Effector CD4-positive, alpha-beta T cell (primary cell): ENCODE measurements around the gene HS2ST1.
"Not testable (repeated sequence)": the region's sequence is repeated elsewhere in the genome, so short reads cannot be mapped to it uniquely, and the experiment has no call there.

Experiments used
- DNase-seq: peaks from one replicate; pipeline ENCODE4 v3.0.0-alpha.2; 2020

Gene HS2ST1

DNA sequence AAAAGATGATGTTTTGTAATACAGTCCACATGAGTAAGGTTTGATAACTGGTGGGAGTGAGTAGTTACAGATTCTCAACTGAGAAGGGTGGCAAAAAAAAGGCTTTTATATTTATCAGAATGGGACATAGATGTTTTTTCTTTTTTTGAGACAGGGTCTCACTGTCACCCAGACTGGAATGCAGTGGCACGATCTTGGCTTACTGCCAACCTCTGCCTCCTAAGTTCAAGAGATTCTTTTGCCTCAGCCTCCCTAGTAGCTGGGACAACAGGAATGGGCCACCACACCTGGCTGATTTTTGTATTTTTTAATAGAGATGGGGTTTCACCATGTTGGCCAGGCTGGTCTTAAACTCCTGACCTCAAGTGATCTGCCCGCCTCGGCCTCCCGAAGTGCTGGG lies 113.1 kb downstream of the HS2ST1 start:
- DNase-seq = not testable (repeated sequence)

DNA sequence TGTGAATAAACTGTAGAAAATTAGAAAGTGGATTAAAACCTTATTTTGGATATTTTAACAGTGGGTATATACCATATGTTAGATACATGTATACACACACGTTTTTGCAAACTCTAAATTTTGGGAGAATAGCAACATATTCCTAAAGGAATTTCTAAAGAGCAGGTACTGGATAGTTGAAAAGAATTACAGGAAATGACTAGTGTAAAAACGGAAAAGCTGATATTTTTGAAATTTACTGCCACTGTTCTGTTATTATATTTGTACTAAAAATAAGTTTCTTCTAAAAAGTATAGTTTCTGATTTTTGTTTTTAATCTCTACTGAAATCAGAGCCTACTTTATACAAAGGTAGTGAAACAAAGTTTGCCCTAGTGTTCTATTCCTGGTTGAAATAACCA lies 114.1 kb downstream of the HS2ST1 start:
- no peak for DNase-seq

DNA sequence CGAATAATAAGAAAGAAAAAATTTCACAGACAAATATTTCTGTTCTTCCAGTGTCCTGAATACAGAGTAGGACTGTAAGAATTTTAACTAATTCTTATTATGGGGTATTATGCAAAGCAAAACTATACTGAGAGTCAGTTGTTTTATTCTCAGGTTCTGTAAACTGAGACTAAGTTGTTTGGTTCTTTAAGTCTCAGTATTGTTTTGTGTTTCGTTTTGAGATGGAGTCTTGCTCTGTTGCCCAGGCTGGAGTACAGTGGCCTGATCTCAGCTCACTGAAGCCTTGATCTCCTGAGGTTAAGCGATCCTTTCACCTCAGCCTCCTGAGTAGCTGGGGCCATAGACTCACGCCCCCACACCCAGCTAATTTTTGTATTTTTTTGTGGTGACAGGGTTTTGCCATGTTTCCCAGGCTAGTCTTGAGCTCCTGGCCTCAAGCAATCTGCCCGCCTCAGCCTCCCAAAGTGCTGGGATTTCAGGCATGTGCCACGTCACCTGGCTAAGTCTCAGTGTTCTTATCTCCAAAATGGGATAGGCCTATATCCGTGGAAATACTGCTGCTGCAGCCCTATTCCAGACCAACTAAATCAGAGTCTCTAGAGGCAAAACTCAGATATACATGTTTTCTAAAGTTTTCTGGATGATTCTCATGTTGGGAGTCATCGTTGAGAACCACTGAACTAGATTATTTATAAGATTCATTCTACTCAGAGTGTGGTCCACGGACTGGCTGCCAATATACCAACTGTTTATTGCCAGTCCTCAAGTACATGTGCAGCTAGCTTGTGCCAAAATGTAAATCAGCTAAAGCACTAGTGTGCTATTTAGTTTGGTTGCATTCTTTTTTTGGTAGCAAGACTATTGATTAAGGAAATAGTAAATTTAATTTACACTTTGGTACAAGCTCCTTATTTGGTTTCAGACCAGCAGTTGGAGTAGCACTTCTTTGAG lies 116.6 kb downstream of the HS2ST1 start:
- DNase-seq = no peak

DNA sequence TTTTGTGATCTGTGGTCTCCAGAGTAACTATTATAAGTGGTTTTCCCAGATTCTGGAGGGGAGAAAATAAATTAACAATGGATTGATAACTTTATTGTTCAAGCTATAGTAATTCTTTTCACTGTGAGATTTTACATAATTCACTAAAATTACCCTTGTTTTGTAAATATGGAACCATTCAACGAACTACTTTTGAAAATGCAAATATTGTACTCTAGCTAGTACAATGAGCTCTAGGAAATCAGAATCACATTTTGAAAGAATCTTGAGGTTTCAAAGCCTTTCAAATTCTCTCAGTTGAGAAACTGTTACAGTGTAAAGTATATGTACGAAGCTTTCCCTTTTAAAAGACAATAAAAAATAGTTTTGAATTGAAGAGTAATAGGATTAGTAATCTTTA lies 119.9 kb downstream of the HS2ST1 start:
- no peak for DNase-seq

DNA sequence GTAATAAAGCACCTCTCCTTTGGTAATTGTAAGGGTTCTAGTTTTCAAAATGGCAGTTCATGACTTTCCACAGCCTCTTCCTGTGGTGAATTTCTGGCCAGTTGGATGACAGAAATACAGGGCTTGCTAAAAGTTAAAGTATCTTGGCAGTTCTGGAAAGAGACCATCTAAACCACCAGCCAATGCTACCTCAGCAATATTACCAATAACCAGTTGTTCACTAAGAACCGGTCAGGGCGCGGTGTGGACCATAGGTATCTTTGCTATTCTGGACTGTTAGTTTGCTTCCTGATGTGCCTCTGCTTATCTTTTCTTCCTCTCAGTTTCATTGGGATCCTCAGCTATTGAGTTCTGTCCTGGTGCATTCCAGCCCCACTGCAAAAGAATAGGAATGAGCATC lies 124.7 kb downstream of the HS2ST1 start:
- no peak for DNase-seq

DNA sequence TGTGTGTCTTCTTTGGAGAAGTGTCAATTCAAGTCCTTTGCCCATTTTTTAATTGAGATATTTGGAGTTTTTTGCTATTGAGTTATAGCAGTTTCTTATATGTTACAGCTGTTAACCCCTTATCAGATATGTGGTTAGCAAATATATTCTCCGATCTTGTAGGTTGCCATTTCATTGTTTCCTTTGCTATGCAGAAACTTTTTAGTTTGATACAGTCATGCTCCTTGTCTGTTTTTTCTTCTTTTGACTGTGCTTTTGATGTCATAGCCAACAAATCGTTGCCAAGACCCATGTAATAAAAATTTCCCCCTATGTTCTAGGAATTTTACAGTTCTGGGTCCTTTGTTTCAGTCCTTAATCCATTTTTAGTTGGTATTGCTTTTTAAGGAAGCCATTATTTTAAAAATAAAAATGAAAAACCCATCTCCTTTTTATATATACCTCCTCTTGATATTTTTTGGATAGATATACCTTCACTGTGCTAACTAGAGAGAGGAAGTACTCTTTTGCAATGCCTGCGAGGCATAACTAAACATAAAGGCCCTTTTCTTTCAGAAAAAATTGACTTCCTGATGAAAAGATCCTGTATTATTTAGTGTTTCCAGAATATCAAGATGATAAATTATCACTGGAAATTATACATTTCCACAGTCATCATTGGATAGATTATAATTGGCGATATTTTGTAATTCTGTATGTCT lies 127.8 kb downstream of the HS2ST1 start:
- no peak for DNase-seq

DNA sequence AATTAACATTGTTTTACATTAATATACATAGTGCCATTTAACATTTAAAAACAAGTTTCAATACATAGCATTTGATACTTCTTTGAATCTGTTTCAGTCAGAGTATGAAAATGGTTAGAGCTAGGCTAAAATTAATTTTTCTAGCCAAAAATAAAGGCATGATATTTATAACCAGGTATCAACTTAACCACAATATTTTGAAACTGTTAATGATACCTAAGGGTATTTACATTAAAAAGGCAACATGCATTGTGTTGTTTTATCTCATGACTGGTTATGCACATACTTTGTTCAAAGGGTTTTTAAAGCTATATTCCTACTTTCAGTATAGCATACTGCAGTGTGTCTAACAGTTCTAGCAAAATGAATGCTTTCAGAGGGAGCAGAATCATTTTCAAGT lies 130.0 kb downstream of the HS2ST1 start:
- DNase-seq = no peak

DNA sequence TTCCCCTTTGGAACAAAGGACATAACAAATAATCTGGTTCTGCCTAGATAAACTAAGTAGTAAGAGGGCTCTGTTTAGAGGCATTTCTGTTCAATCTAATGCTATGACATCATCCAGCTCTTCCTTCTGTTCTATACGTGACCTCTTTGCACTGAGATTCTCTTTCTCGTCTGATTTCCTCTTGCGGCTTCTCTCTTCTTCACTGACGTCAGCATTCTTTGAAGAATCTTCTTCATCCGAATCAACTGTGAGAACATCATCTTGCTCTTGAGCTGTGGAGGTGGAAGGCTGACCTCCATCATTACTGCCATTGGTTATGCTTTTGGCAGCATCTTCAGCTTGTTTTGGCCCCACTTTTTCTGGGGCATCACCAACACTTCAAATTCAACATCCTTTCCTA lies 130.4 kb downstream of the HS2ST1 start:
- DNase-seq = peak; percentile 23

DNA sequence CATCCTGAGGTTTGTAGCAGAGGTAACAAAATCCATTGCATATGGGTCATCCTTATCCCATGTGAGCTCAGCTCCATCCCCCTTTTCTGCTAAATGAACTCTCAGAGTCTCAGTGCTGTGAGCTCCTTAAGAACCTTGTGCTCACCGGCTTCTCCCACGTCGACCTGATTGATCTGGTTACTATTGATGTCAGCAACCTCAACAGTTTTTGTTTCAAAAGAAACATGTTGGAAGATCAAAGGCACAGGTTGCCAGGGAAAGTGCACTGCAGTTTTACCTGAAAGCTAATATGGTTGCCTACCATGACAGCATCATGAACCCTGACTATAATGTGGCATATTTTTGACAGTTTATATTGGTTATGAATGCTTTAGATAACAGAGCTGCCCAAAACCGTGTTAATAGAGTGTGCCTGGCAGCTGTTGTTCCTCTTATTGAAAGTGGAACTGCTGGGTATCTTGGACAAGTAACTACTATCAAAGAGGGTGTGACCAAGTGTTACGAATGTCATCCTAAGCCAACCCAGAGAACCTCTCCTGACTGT lies 131.4 kb downstream of the HS2ST1 start:
- DNase-seq = peak; percentile 39

DNA sequence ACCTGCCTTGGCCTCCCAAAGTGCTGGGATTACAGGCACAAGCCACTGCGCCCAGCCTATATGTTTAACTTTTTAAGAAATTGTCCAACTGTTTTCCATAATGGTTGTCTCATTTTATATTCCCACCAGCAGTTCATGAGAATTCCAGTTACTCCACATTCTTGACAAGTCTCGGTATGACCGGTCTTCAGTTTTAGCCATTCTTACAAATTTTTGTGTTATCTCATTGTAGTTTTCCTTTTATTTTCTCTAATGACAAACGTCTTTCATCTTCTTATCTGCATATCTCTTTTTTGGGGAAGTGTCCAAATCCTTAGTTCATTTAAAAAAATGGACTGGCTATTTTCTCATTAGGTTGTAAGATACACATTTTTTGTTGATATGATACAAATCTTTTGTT lies 132.5 kb downstream of the HS2ST1 start:
- DNase-seq = no peak

DNA sequence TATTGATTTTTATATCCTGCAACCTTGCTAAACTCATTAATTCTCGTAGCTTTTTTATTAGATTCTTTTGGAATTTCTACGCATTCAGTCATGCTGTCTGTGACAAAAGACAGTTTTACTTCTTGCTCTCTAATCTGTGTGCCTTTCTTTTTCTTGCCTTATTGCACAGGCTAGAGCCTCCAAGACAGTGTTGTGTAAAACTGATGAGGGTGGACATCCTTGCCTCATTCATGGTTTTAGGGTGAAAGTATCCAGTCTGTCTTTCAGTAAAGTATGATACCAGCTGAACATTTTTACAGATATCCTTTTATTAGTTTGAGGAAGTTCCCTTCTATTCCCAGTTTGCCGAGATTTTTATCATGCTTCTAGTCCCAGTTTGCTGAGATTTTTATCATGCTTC lies 133.8 kb downstream of the HS2ST1 start:
- no peak for DNase-seq

DNA sequence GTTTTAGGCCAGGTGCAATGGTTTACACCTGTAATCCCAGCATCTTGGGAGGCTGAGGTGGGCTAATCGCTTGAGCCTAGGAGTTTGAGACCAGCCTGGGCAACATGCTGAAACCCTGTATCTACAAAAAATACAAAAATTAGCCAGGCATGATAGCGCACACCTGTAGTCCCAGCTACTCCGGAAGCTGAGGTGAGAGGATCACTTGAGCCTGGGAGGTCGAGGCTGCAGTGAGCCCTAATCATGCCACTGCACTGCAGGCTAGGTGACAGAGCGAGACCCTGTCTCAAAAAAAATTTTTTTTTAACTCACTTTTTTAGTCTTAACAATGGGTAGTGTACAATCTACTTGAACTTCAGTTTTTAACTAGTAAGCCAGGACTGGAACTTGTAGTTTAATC lies 137.5 kb downstream of the HS2ST1 start:
- no peak for DNase-seq

DNA sequence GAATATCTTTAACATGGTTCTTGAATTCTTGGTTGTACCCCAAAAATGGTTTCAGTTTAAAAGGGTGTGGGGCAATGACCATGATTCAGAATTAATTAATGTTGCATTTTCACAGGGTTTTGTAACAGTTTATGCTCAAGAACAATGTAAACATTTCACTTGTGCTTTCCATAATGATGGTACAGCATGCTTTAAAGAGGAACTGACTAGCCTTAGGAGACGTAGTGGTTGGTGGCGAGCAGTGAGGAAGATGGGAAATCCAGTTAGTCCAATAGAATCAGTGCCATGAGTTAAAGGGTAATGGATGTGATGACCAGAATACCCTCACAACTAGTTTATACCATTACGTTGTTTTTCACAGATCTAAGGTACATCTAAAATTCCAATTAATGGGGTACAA lies 138.0 kb downstream of the HS2ST1 start:
- DNase-seq = no peak

DNA sequence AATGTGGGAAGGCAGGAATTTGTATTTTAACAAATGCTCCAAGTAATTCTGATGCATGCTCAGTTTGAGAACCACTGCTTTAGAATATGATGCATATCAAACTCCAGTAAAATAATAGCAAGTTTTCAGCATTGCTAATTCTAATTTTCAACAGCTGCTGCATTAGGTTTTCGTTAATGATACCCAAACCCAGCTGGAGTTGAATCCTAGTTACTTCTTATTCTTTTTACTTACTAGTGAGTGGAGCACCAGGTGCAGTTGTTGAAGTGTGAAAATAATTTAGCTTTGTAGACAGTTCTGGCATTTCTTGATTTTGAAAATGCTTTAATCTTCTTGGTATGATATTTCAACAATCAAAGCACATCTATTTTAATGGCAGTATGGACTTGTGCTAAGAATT lies 138.5 kb downstream of the HS2ST1 start:
- no peak for DNase-seq

DNA sequence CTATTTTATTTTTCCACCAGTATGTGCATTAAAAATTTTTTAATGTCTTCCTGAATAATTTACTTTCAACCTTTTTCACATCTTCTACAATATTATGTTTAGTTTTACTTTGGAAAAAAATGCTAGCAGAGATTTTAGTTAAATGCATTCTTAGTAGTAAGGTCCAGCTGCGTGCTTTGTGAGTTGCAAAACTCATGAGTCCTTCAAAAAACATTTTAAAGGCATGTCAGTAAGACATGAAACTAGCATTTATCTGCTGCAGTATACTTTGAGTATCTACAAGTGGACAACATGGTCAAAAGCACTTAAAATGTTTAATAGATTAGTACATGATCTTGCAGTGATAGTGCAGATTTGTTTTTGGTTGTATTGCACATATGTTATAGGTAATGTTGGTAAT lies 139.0 kb downstream of the HS2ST1 start:
- no peak for DNase-seq

DNA sequence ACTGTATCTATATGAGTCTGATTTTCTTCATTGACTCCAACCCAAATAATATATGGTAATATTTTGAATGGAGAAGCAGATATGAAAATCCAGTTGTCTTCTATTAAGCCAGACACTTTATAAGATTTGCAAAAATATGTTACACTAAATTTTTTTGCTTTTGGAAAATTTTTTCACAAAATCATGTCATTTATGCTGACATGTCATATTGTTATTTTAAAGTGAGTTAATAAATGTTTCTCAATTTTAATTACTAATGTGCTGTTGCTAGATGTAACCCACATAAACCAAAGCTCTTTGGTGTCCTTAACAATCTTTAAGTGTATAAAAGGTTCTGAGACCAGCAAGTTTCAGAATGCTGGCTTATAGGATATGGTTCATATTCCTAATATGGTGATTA lies 142.5 kb downstream of the HS2ST1 start:
- no peak for DNase-seq

DNA sequence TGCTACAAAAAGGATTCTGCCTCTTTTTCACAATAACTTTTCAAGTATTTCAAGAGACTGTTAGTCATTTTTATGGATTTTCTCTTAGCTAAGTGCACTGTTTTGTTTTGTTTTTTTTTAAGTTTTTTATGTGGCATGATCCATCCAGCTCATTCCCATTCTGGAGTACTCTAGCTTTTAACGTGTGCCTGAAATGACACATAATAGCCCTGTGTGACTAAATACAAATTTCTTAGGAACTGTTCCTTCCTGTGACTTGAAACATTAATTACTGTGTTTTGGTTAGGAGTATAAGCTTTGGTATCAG lies 143.9 kb downstream of the HS2ST1 start:
- DNase-seq = no peak

DNA sequence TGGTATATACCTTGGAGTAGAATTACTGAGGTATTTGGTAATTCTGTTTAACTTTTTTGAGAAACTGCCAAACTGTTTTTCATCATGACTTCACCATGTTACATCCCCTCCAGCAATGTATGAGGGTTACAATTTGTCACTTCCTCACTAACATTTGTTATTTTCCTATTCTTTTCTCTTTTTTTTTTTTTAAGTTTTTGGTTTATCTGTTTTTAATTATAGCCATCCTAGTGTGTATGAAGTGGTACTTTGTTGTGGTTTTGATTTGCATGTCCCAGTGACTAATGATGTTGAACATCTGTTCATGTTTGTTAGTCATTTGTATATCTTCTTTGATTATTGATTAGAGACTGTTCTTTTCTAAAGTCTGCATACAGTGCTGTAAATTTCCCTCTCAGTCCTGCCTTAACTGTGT lies 147.3 kb downstream of the HS2ST1 start:
- DNase-seq = no peak

DNA sequence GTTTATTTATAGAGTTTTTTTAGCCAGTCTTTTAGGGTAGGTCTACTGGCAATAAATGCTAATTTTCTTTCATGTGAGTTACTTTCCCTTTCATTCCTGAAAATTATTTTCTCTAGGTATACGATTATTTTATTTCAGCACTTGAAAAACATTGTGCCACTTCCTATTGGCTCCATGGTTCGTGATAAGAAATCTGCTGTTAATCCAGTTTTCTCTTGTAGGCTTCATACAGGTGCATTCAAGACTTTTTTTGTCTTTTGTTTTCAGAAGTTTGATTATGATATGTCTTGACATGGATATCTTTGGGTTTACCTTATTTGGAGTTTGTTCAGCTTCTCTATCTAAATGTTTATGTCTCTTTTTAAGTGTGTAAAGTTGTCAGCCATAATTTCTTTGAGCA lies 148.3 kb downstream of the HS2ST1 start:
- no peak for DNase-seq

DNA sequence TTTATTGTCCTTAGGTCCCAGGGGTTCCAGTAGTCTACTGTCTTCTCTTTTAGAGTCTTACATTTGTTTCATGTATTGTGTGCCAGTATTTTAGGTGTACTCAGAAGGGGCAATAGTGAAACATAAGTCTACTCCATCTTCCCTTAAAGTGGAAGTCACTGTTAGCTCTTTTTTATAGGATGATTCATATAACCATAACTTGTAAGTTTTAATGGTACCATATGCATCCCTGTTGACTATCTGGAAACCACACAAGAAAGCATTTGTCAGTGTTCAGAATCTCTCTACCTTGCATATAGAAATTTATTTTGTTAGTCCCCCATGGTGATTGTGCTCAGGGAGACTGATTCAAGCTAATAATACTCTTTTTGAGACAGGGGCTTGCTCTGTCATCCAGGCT lies 149.9 kb downstream of the HS2ST1 start:
- DNase-seq = no peak

DNA sequence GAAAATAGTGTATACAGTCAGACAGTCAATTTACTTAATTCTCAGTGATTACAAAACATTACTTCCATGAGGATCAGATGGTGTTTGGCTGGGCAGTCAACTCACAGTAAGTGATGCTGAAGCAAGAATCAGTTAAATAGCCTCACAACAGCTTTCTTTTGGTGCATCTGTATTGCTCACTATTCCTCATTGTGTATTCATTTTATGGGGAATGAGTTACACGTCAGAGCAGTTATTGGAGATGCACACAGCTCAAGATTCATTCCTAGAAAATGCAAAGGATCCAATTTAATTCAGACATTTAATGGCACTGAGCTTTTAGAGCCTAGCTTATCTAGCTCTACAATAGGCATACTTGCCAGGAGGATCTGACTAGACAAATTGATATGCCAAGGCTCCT lies 150.6 kb downstream of the HS2ST1 start:
- no peak for DNase-seq

DNA sequence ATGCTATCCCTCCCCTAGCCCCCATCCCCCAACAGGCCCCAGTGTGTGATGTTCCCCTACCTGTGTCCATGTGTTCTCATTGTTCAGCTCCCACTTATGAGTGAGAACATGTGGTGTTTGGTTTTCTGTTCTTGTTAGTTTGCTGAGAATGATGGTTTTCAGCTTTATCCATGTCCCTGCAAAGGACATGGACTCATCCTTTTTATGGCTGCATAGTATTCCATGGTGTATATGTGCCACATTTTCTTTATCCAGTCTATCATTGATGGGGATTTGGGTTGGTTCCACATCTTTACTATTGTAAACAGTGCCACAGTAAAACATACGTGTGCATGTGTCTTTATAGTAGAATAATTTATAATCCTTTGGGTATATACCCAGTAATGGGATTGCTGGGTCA lies 152.3 kb downstream of the HS2ST1 start:
- DNase-seq = not testable (repeated sequence)

DNA sequence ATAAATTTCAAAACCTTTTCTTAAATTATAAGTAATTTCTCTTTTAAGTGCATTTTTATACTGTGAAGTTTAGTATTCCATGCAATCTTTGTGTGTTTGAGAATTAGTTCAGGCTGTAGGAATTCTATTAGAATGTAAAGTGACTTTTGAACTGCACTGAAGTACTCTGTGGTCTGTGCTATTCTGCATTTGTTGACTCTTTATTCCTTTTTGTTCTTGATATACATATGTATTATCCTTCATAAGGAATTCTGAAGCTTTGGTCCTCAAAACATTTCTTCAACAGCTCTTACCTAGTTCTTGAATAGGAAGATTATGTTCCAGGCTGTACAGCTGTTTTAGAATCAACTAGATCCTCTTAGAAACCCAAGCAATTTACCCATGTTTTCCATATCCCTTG lies 158.0 kb downstream of the HS2ST1 start:
- no peak for DNase-seq

DNA sequence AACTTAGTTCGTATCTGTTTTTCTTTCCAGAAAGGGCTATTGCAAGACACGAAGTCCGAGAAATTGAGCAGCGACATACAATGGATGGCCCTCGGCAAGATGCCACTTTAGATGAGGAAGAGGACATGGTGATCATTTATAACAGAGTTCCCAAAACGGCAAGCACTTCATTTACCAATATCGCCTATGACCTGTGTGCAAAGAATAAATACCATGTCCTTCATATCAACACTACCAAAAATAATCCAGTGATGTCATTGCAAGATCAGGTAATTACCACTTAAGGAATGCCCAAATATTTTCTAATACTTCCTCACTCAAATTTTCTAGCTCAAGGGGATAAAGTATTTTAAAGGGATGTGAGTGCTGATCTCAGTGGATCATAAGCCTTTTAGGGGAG lies 158.5 kb downstream of the HS2ST1 start:
- DNase-seq = no peak
